ENCODE measurements around the gene ZNF32. TPM values are rescaled to one million over a fixed set of nuclear protein-coding genes. Genes with fewer than 3 reads are reported as not detected.

ZNF32 gene
- total RNA-seq, 1 donor from 2014 or later, result 28.6 TPM

- DNase-seq (ENCODE audit: low read depth), result no peak
Observed at GRCh38 chr10:43681220-43681619, 32.5 kb upstream of the ZNF32 start.

DNA sequence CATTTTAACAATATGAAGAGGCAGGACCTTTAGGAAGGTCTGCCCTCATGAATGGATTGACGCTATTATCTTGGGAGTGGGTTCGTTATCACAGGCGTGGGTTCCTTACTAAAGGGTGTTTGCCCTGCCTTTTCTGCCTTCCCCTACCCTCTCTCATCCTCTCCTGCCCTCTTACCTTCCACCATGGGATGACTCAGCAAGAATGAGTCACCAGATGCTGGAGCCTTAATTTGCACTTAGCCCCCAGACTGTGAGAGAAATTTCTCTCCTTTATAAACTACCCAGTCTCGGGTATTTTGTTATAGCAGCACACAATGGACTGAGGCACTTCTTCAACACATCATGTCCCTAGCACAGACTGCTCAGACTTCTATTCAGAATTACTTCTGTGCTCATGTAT is 31.4 kb upstream of the ZNF32 start:
- no peak for DNase-seq (ENCODE audit: low read depth)

- DNase-seq (ENCODE audit: low read depth), result peak; percentile 76
Observed at GRCh38 chr10:43679509-43679908, 30.8 kb upstream of the ZNF32 start.

- no peak for DNase-seq (ENCODE audit: low read depth)
Observed at GRCh38 chr10:43678654-43679053, 30.0 kb upstream of the ZNF32 start.

GRCh38 chr10:43676901-43677300 is 28.2 kb upstream of the ZNF32 start:
- DNase-seq (ENCODE audit: low read depth), result no peak

GRCh38 chr10:43676331-43676730 is 27.6 kb upstream of the ZNF32 start:
- no peak for DNase-seq (ENCODE audit: low read depth)

GRCh38 chr10:43674553-43675210 is 26.0 kb upstream of the ZNF32 start:
- DNase-seq (ENCODE audit: low read depth), result no peak

- DNase-seq (ENCODE audit: low read depth), result no peak
Observed at GRCh38 chr10:43673471-43673870, 24.8 kb upstream of the ZNF32 start.

DNA sequence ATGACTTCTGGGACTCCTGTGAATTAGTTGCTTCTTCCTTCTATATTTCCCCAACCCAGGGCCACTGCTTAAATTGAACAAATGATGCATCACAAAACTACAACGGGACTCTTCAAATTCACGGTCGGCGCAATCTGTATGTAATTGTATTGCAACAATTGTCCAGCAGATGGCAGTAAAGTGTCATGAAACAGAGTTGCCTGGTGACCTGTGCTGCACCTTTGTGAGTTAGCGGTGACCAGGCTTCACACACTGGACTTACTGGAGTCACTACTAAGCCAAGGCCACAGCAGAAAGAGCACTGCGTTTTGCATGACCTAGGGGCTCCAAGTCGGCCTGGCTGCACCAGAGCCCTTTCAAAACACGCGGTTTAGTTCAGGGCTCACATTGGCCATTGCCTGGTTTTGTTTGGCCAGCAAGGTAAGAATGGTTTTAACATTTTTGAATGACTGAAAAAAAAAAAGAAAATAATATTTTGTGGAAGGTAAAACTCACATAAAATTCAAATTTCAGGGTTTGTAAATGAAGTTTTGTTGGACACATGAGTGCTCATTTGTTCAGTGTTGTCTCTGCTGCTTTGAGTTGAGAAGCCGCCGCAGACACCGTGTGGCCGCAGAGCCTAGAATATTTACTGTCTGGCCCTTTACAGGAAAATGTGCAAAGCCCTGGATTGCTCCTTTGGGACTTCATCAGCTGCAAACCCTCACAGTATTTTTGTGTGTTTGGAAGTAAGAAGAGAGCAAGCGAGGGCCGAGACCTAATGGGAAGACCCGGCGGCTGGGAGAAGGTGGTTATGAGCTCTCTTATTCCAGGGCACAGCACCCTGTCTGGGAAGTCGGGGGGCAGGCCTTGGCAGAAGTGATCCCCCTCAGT is 23.2 kb upstream of the ZNF32 start:
- DNase-seq (ENCODE audit: low read depth), result peak; percentile 77

DNA sequence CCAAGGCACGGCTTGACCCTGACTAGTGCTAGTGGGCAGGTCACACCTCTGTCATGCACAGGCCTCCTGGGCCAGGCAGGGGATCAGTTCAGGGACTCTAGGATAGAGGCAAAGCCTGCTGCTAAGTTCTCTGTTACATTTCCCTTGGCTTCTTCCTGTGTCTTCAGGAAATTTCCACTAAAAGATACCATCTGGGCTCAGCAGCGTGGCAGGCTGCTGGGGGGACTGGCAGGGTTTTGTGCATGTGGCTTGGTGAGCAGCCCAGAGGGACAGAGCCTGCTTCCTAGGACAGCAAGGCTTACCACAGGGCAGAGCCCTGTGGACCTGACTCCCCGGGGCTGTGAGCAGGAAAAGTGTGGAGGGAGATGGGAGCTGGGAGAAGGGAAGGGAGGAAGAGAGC is 20.7 kb upstream of the ZNF32 start:
- no peak for DNase-seq (ENCODE audit: low read depth)

- no peak for DNase-seq (ENCODE audit: low read depth)
Observed at GRCh38 chr10:43667761-43668386, 19.2 kb upstream of the ZNF32 start.

DNA sequence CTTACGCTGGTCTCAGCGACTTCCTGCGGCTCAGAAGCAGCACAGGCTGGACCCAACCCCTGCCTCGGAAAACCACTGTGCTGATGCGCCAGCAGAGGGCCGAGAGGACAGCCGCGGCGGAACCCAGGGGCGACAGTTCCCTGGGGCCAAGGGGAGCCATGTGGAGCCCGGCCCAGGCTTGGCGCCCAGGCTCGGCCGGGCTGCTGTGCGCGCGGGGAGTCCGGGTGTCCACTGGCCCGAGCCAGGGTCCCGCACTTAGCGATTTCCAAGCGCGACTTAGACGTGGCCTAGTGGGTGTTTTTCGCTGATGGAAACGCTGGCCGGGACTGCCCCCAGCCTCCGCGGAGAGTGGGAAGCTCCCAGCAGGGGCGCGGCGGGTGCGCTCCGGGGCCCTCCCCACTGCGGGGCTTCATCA is 18.6 kb upstream of the ZNF32 start:
- no peak for DNase-seq (ENCODE audit: low read depth)

GRCh38 chr10:43666552-43666951 is 17.9 kb upstream of the ZNF32 start:
- DNase-seq (ENCODE audit: low read depth), result no peak

DNA sequence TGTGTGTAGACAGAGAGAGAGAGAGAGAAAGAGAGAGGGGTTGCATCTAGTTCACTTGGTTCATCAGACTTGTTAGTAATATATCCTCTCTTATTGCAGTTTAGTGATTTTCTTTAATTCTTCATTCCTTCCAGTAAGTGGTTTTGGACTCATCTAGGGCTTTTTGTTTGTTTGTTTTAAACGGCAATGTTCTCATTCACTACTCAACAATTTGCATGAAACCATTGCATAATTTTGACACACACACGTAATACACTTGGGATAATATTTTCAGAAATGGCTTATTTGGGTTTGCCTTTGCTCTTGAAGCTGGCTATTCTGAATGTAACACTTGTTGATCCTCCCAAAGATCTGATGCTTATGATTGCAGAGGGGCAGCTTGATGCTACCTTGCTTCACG is 16.4 kb upstream of the ZNF32 start:
- DNase-seq (ENCODE audit: low read depth), result no peak

- no peak for DNase-seq (ENCODE audit: low read depth)
Observed at GRCh38 chr10:43658227-43658626, 9.5 kb upstream of the ZNF32 start.

- no peak for DNase-seq (ENCODE audit: low read depth)
Observed at GRCh38 chr10:43655311-43655710, 6.6 kb upstream of the ZNF32 start.

DNA sequence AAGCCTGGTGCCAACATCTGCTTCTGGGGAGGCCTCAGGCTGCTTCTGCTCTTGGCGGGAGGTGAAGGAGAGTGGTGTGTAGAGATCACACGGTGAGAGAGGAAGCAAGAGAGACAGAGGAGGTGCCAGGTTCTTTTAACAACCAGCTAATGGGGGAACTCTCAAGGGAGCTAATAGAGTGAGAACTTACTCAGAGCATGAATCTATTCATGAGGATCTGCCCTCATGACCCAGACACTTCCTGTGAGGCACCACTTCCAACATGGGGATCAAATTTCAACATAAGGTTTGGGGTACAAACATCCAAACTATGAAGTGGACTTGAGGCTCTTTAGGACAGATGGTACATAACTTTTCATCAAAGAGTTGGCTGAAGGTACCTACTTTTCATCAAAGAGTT is 5.1 kb upstream of the ZNF32 start:
- peak; percentile 14 for DNase-seq (ENCODE audit: low read depth)

- DNase-seq (ENCODE audit: low read depth), result no peak
Observed at GRCh38 chr10:43649185-43649523, 473 bp upstream of the ZNF32 start.

DNA sequence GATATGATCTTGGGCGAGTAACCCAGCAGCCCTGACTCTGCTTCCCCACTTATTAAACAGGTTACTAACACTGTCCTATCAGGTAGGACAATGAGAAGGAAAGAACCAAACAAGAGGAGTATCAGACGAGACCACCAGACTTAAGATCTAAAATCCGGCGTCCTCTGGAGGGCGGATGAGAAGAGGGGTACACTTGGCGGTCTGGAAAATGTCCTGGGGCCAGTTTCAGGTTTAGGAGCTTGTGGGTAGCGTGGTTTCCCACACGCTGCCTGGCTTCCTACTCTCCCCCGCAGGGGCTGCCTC is 635 bp downstream of the ZNF32 start:
- no peak for DNase-seq (ENCODE audit: low read depth)

- DNase-seq (ENCODE audit: low read depth), result peak; percentile 82
Observed at GRCh38 chr10:43647576-43647975, 1.1 kb downstream of the ZNF32 start.

GRCh38 chr10:43645866-43646265 is 2.8 kb downstream of the ZNF32 start:
- no peak for DNase-seq (ENCODE audit: low read depth)

- DNase-seq (ENCODE audit: low read depth), result no peak
Observed at GRCh38 chr10:43644252-43644651, 4.4 kb downstream of the ZNF32 start.

GRCh38 chr10:43640603-43641002 is 8.1 kb downstream of the ZNF32 start:
- DNase-seq (ENCODE audit: low read depth), result no peak

Measured in myocyte (in vitro differentiated cells).